HCT116 (cell line): Measurements from ENCODE around the gene PRRG1. TPM values are rescaled to one million over a fixed set of nuclear protein-coding genes. Genes with fewer than 3 reads are reported as not detected.

ENCODE experiments used
- ATAC-seq: fragments of 200-7000 bp; cut with Tn5 transposase; 2 replicates; pipeline ENCODE4 v1.9.1; 2020; ENCODE audit warnings: mild to moderate bottlenecking, moderate library complexity
- BruUV-seq: library from RNA; stranded (reverse); fragments of 400-500 nt; replicated peaks from 2 replicates; lab custom pipeline; 2021; lab: Mats Ljungman, UMichigan
- CTCF ChIA-PET: fragments of 300-600 bp; sonication (Branson Sonifier 250); formaldehyde crosslinking; loops from one replicate; lab custom pipeline; 2021; ENCODE audit warnings: antibody characterized with exemption; lab: Charles Lee
- POLR2A ChIA-PET: fragments of 300-600, 350-600 bp; sonication (Branson Sonifier 250); formaldehyde crosslinking; loops from one replicate; lab custom pipeline; 2021; ENCODE audit warnings: antibody characterized with exemption; lab: Charles Lee
- RAD21 ChIA-PET, 2 experiments: fragments of 300-600 bp; sonication (Branson Sonifier 250); formaldehyde crosslinking; loops; one replicate each; lab custom pipeline; 2023; ENCODE audit warnings: low total read pairs in 2 of 2; ENCODE audit not compliant: uncharacterized antibody in 2 of 2, unreplicated experiment in 2 of 2, low non-redundant PET in 1 of 2; lab: Charles Lee
- DNase-seq: peaks from one replicate; pipeline ENCODE4 v3.0.0-alpha.2; 2010; ENCODE audit warnings: low read depth, low spot score
- H2AFZ ChIP-seq: fragments of 200-600 bp; shearing (Covaris generic), sonication (generic); 2 replicates; pipeline ENCODE4 v1.6.1; 2017; ENCODE audit warnings: low read depth, mixed run types, mixed read lengths, antibody characterized with exemption, low read length; ENCODE audit not compliant: poor library complexity, severe bottlenecking
- H3K27ac ChIP-seq: 2 replicates; pipeline ENCODE4 v1.5.1; 2012; ENCODE audit warnings: low read depth, low read length
- H3K27me3 ChIP-seq: fragments of 200-600 bp; sonication (generic); 2 replicates; pipeline ENCODE4 v1.6.1; 2016; ENCODE audit warnings: mixed run types, low read length, mixed read lengths; ENCODE audit not compliant: insufficient read depth
- H3K36me3 ChIP-seq, 2 experiments: fragments of 200-500 bp in 1 of 2; fragments of 200-600 bp in 1 of 2; sonication (Bioruptor generic) in 1 of 2; sonication (generic) in 1 of 2; 2 replicates each; pipeline versions ENCODE4 v1.5.1 to v1.6.1; 2014 to 2016; ENCODE audit warnings: low read length in 2 of 2, inconsistent platforms in 1 of 2, mixed read lengths in 1 of 2, mixed run types in 1 of 2; ENCODE audit not compliant: insufficient read depth in 2 of 2, control insufficient read depth in 1 of 2
- H3K4me1 ChIP-seq, 2 experiments: fragments of 200-600 bp in 1 of 2; sonication (generic) in 1 of 2; 2 replicates each; pipeline versions ENCODE4 v1.5.1 to v1.6.1; 2012 to 2017; ENCODE audit warnings: low read length in 2 of 2, inconsistent platforms in 1 of 2, mild to moderate bottlenecking in 1 of 2, mixed read lengths in 1 of 2, mixed run types in 1 of 2, moderate library complexity in 1 of 2; ENCODE audit not compliant: insufficient read depth in 2 of 2, control insufficient read depth in 1 of 2
- H3K4me2 ChIP-seq: fragments of 200-600 bp; sonication (generic); 2 replicates; pipeline ENCODE4 v1.6.1; 2017; ENCODE audit warnings: mixed run types, low read length, mixed read lengths
- H3K4me3 ChIP-seq, 2 experiments: fragments of 200-600 bp in 1 of 2; sonication (generic) in 1 of 2; replicated peaks in 1 of 2; 2 replicates each; pipeline ENCODE4 v1.5.1; 2011 to 2016; ENCODE audit warnings: low read length in 2 of 2, control low read depth in 1 of 2, low read depth in 1 of 2, mild to moderate bottlenecking in 1 of 2, mixed read lengths in 1 of 2, mixed run types in 1 of 2
- H3K79me2 ChIP-seq: fragments of 200-600 bp; sonication (generic); 2 replicates; pipeline ENCODE4 v1.6.1; 2017; ENCODE audit warnings: mild to moderate bottlenecking, mixed run types, low read length, moderate library complexity, mixed read lengths; ENCODE audit not compliant: insufficient read depth
- H3K9ac ChIP-seq: fragments of 200-600 bp; sonication (generic); 2 replicates; pipeline ENCODE4 v1.6.1; 2016; ENCODE audit warnings: low read length, mixed read lengths
- H3K9me2 ChIP-seq: fragments of 200-600 bp; sonication (generic), shearing (Covaris generic); 2 replicates; pipeline ENCODE4 v1.6.1; 2017; ENCODE audit warnings: mixed run types, mild to moderate bottlenecking, moderate library complexity; ENCODE audit not compliant: insufficient read depth
- H3K9me3 ChIP-seq, 2 experiments: fragments of 200-500 bp in 1 of 2; fragments of 200-600 bp in 1 of 2; sonication (Bioruptor generic) in 1 of 2; sonication (generic) in 1 of 2; 2 replicates each; pipeline ENCODE4 v1.6.1; 2014 to 2017; ENCODE audit warnings: low read length in 2 of 2, mixed read lengths in 2 of 2, inconsistent platforms in 1 of 2, low read depth in 1 of 2, mild to moderate bottlenecking in 1 of 2, mixed run types in 1 of 2, moderate library complexity in 1 of 2; ENCODE audit not compliant: control insufficient read depth in 1 of 2, insufficient read depth in 1 of 2
- H4K20me1 ChIP-seq: fragments of 200-600 bp; sonication (generic), shearing (Covaris generic); 2 replicates; pipeline ENCODE4 v1.6.1; 2017; ENCODE audit warnings: mixed run types, mild to moderate bottlenecking, moderate library complexity; ENCODE audit not compliant: insufficient read depth
- ATF3 ChIP-seq: IDR thresholded peaks from 2 replicates; pipeline ENCODE4 v1.6.1; 2012
- CBX3 ChIP-seq: IDR thresholded peaks from 2 replicates; pipeline ENCODE4 v1.6.1; 2012; ENCODE audit warnings: low read depth
- CEBPB ChIP-seq: IDR thresholded peaks from 2 replicates; pipeline ENCODE4 v1.6.1; 2012; ENCODE audit warnings: low read depth
- CTCF ChIP-seq, 3 experiments: fragments of 200-600 bp in 1 of 3; sonication (generic) in 1 of 3; IDR thresholded peaks in 2 of 3; conservative IDR thresholded peaks in 1 of 3; 2 replicates each; pipeline ENCODE4 v1.5.1; 2012 to 2017; ENCODE audit warnings: low read depth in 2 of 3, low read length in 2 of 3, antibody characterized with exemption in 1 of 3, borderline replicate concordance in 1 of 3, control low read depth in 1 of 3, mild to moderate bottlenecking in 1 of 3, mixed read lengths in 1 of 3, mixed run types in 1 of 3, moderate library complexity in 1 of 3; ENCODE audit not compliant: insufficient read depth in 1 of 3
- EGR1 ChIP-seq: IDR thresholded peaks from 2 replicates; pipeline ENCODE4 v1.6.1; 2012; ENCODE audit warnings: low read depth
- EZH2 ChIP-seq: fragments of 200-600 bp; sonication (generic); IDR thresholded peaks from 2 replicates; pipeline ENCODE4 v1.6.1; 2017; ENCODE audit warnings: antibody characterized with exemption, mixed run types
- JUND ChIP-seq: IDR thresholded peaks from 2 replicates; pipeline ENCODE4 v1.6.1; 2012
- MAX ChIP-seq: IDR thresholded peaks from 2 replicates; pipeline ENCODE4 v1.6.1; 2012
- POLR2A ChIP-seq: IDR thresholded peaks from 2 replicates; pipeline ENCODE4 v1.7.0; 2011; ENCODE audit warnings: borderline replicate concordance; ENCODE audit not compliant: insufficient read depth, insufficient read length; ENCODE audit errors: extremely low read depth
- REST ChIP-seq: IDR thresholded peaks from 2 replicates; pipeline ENCODE4 v1.6.1; 2012; ENCODE audit warnings: low read depth
- SIN3A ChIP-seq: IDR thresholded peaks from 2 replicates; pipeline ENCODE4 v1.6.1; 2012; ENCODE audit warnings: low read depth
- SP1 ChIP-seq: IDR thresholded peaks from 2 replicates; pipeline ENCODE4 v1.6.1; 2012; ENCODE audit warnings: low read depth
- TCF7L2 ChIP-seq: IDR thresholded peaks from 2 replicates; pipeline ENCODE4 v1.7.0; 2011; ENCODE audit warnings: borderline replicate concordance, inconsistent platforms; ENCODE audit not compliant: insufficient read depth, insufficient read length; ENCODE audit errors: extremely low read depth
- YY1 ChIP-seq: IDR thresholded peaks from 2 replicates; pipeline ENCODE4 v1.6.1; 2011; ENCODE audit warnings: low read length, low read depth, moderate library complexity, mild to moderate bottlenecking; ENCODE audit not compliant: insufficient replicate concordance; ENCODE audit errors: extremely low read depth
- ZBTB33 ChIP-seq: IDR thresholded peaks from 2 replicates; pipeline ENCODE4 v1.6.1; 2011; ENCODE audit warnings: mild to moderate bottlenecking, low read length, moderate library complexity; ENCODE audit not compliant: insufficient replicate concordance; ENCODE audit errors: extremely low read depth
- ZFX ChIP-seq: fragments of 450-650 bp; IDR thresholded peaks from 2 replicates; pipeline ENCODE4 v1.6.1; 2017
- ZNF274 ChIP-seq: fragments of 200-500 bp; sonication (Bioruptor generic); IDR thresholded peaks from 2 replicates; pipeline ENCODE4 v1.6.1; 2014; ENCODE audit warnings: mild to moderate bottlenecking, low read depth, low read length, inconsistent platforms
- intact Hi-C: fragments of 100-400 bp; cut with micrococcal nuclease; formaldehyde crosslinking; loops from 2 replicates; pipeline ENCODE4 v1.10.0; 2022
- total RNA-seq: library from RNA; stranded (reverse); gene quantifications from one replicate; pipeline ENCODE4 v1.2.1, GENCODE V29; 2021; ENCODE audit not compliant: unreplicated experiment

The PRRG1 gene
- total RNA-seq, 1 experiment from 2014 or later, result 16.0 TPM

GRCh38 chrX:37472836-37473235 lies 123.7 kb downstream of the PRRG1 start:
- no peak overlapping the region for H3K4me2 ChIP-seq
- H3K36me3 ChIP-seq, result no peaks in the 10 kb centered on the region
- DNase-seq (no peak), ATAC-seq (no peak)
- no peak overlapping the region for H3K4me3 ChIP-seq
- H3K9ac ChIP-seq, result no peak overlapping the region
- intact Hi-C loops, result no loop called here
- H3K27ac ChIP-seq, result no peak overlapping the region
- H3K27me3 ChIP-seq, result no peaks in the 10 kb centered on the region
- no peak for TF ChIP-seq CEBPB
- no peak for TF ChIP-seq JUND
- no peak for TF ChIP-seq CBX3
- no peak for TF ChIP-seq EGR1
- TF ChIP-seq ZNF274, result no peak
- TF ChIP-seq YY1, result no peak
- no peak for TF ChIP-seq ZBTB33
- TF ChIP-seq TCF7L2, result no peak
- no peak for TF ChIP-seq POLR2A
- TF ChIP-seq EZH2, result no peak
- TF ChIP-seq REST, result no peak
- TF ChIP-seq SIN3A, result no peak
- no peak for TF ChIP-seq CTCF (IDR thresholded peaks at IDR 0.05 in 2 of 3, conservative IDR thresholded peaks at IDR 0.05 in 1 of 3; ENCODE audit: borderline replicate concordance in 1 of 3, insufficient read depth in 1 of 3, low read depth in 2 of 3, low read length in 2 of 3)
- TF ChIP-seq ATF3, result no peak
- no peak for TF ChIP-seq MAX
- no peak for TF ChIP-seq ZFX
- TF ChIP-seq SP1, result no peak
- ChIA-PET RAD21 (no interaction called here), POLR2A (no interaction called here), CTCF (no interaction called here)
- no peaks in the 10 kb centered on the region for H4K20me1 ChIP-seq
- no peak overlapping the region for H2AFZ ChIP-seq
- H3K79me2 ChIP-seq, result no peaks in the 10 kb centered on the region
- no peaks in the 10 kb centered on the region for H3K9me3 ChIP-seq
- H3K4me1 ChIP-seq, result peaks cover 7 to 11% of the 10 kb centered on the region in 2 experiments
- BruUV-seq, result no TSS peak
- no peaks in the 10 kb centered on the region for H3K9me2 ChIP-seq
